HG02588 (cell line): ENCODE data around the gene LILRB2.
"Not testable (repeated sequence)": the region's sequence is repeated elsewhere in the genome, so short reads cannot be mapped to it uniquely, and the experiment has no call there.

Experiments used
- ATAC-seq: cut with Tn5 transposase; IDR thresholded peaks from one replicate; pipeline ENCODE4 v1.9.1; 2021; ENCODE audit warnings: mild to moderate bottlenecking, moderate library complexity; ENCODE audit not compliant: unreplicated experiment

LILRB2 gene

DNA sequence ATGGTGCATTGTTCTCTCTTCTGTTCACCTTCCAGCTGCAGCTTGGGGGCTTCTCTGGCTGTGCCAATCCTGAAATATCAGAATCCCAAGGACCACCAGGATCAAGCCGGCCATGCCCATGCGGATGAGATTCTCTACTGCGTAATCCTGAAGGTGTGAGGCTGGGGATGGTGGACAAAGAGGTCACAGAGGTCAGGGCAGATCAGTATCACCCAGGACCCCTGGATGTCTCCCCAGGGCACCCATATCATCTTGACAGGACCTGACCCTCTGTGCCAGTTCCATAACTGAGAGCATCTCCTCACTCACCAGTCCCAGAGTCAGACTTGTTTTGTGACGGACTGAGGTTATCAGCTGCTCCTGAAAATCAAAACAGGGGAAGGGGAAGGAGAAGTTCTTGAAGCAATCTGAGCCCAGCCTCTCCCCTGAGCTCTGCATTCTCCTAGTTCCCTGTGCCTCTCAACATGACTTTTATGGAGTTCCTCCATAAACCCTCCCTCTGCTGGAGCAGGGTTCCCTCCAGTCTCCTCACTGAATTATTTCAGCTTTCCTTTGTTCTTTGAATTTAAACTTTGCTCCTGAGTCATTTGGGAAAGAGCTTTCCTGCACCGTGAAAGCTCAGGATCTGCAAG, 26.6 kb upstream of the LILRB2 start:
- no peak for ATAC-seq

DNA sequence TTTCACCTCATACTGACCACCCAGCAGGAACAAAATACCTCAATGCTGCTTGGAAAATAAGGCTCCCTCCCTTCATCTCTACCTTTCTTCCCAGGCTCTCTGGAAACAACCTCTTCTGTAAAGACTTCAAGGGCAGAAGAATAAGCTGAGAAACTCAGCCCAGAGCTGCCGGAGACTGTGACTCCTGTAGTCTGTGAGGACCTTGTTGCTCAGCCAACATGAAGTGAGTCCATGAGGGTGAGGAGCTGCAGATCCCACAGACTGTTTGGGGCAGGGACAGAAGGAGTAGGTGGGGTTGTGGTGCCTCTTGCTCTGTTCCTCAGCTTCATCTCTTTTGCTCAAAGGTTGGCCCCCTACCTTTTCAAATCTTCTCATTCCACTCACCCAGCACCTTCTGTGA, 24.2 kb upstream of the LILRB2 start:
- no peak for ATAC-seq

DNA sequence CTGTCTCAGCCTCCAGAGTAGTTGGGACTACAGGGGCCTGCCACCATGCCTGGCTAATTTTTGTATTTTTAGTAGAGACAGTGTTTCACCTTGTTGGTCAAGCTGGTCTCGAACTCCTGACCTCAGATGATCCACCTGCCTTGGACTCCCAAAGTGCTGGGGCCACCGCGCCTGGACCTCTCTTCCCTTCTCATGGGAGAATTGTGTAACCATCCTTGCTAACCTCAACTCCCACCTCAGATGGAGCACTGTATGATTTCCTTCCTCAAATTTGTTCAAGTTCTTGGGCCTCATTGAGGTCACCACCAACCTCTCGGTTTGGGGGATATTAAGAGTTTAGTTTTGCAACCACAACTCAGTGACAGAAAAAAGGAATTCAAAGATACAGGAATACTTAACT, 21.3 kb upstream of the LILRB2 start:
- no peak for ATAC-seq

DNA sequence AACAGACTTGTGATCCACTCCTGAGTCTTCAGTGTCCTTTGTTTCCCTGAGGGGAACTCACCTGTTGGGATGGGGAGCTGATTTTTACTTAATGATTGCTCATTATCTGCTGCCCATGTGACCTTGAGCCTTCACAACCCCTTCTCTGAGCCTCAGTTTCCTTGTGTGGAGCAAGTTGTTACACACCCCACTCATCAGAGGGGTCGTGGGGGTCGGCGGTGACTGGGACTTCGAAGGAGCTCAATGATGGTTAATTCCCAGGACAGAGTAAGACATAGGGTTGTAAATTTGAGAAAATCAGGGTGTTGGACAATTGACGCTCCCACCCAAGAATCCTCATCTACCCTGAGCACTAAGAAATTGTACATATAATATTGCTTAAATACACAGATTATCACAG, 18.6 kb upstream of the LILRB2 start:
- ATAC-seq: no peak

DNA sequence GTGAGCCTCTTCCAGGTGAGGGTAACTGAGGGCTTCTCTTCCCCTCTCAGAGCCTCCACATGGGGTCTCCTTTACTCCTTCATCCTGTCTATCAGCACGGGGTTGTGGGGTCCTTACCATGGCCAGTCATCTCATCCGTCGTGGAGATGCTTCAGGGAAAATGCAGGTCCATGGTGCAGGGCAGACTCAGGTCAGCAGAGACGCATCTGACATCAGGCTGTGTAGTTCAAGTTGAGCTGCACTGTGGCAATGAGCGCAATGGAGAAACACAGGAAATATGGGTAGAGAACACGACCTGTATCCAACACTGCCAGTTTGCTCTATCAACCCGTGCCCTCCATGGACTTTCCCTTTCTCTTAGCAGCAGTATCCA, 18.2 kb upstream of the LILRB2 start:
- no peak for ATAC-seq

DNA sequence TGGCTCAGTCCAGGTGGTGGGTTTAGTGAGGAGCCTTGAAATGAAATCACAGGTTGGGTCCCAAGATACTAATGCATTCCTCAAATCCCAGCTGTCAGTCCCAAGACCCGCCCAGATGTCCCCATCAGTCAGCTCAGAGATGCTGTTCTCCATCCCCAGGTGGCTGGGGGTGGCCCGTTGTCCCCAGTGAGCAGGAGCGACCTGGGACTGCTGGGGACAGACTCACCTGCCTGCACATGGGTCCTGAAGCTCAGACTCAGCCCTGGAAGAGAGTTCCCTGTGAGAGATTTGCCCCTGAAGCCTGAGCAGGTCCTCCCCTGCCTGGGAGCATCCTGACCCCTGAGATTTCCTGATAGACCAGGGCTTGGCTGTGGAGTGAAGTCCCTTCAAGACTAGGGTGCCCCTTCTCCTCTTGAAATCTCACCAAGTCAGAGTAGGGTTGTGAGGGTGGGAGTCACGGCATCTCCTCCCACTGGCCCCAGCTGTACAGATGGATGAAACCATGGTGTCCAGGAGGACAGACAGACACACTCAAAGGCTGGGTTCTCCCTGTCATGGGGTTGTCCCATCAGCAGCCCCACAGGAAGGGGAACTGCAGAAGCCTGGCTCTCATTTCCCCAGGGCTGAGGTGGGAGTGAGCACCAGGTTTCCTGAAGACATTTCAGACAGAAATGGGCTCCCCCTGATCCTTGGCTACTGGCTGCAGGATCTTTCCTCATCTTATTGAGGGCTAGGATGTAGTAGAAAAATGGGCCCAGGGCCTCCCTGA, 17.6 kb upstream of the LILRB2 start:
- no peak for ATAC-seq

DNA sequence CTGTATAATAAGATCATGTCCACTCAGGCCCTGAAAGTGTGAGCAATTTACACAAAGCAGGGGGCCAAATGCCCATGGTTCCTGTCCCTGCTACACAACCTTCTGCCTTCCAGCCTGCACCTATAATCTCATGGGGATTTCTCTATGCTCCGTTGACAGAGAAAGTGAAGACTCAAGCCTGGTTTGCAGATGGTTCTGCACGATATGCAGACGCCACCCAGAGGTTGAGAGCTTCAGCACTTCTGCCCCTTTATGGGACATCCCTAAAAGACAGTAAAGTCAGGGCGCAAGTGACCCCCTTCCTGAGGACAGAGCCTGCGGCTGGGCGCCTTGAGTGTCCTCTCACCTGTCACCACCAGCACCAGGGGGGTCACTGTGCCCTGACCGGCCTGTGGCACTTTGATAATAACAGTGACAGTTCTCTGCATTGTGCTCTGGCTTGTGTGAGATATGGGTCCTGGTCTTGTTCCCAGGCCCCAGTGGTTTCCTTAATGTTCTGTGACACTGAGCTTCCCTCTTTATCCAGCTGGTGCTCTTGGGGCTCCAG, 16.9 kb upstream of the LILRB2 start:
- ATAC-seq: no peak

DNA sequence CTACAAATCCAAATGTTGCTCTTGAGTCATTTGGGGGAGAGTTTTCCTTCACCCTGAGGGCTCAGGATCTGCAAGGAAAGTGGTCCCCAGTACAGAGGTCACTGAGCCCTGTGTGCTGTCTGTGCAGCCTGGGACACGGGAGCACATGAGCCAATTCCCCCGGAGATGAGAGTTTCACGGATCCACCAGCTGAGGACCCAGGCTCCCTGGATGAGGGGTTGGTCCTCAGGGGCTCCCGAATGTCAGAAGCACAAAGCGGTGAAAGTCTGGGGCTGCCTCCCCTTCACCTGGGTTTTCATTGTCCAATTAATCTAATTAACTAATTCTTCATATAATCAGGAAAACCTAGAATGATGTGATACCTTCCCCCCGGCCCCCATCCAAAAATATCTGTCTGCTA, 13.6 kb upstream of the LILRB2 start:
- no peak for ATAC-seq

DNA sequence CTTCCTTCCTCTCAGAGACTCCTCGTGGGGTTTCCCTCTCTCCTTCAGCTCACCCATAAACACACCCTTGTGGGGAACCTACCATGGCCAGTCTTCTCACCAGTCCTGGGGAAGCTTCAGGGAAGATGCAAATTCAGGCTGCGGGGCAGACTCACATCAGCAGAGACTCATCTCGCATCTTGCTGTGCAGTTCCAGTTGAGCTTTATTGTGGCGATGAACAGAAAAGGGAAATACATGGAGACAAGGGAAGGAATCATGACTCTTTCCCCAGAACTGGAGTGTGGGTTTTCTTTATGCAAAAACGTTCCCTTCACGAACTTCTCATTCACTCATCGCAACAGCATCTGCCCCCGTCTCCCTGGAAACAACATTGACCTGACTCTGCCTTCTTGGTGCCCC, 8.2 kb upstream of the LILRB2 start:
- ATAC-seq: not testable (repeated sequence)

DNA sequence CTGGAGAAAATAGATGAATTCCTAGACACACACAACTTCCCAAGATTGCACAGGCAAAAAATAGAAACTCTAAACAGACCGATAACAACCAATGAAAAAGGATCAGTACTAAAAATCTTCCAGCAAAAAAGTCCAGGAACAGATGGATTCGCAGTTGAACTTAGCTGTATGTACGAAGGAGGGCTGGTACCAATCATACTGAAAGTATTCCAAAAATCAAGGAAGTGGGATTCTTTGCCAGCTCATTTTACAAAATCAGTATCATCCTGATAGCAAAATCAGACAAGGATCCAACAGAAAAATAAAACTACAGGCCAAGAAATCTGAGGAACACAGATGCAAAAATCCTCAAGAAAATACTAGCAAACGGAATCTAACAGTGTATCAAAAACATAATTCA, 6.5 kb upstream of the LILRB2 start:
- no peak for ATAC-seq

DNA sequence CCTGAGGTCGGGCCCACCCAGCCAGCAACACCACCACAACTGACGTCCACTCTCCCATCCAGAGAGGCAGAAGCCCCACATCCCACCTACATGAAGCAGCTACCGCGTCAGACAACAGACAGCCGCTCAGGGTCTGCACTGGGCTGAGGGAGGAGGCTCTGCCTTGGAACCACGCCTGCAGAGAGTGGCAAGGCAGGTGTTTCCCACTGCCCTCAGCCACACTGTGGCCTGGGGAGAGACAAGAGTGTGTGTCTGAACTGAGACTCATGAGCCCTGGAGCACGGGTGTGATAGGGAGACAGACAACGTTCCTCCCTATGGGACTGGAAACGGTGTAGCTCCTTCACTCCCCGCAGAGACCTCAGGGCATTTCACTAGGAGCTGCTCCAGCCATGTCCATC, 5.4 kb upstream of the LILRB2 start:
- not testable (repeated sequence) for ATAC-seq

DNA sequence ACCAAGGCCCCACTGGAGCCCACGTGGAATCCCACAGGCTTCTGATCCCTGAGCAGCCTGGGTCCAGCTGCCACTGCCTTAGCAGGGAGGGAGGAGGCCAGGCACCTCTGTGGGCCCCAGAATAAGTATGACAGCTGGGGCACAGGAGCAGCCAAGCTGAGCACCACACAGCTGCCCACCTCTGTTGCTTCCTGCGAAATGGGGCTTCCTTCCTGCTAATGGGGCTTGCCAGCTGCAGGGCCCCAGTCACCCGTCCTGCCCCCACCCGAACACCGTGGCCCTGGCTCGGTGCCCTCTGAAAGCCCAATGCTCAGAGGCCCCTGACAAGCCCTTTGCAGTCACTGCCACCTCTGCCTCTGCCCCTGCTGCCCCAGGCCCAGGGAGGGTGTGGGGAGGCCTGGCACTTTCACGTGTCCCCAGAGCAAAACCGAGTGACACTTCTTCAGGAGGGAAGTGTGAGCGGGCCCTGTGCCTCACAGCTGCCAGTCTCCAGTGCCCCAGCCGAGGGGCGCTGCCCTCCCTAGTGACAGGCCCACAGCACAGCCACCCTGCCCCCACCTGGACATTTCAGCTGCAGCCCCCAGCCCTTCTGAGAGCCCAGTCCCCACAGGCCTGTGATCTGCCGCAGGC, 4.6 kb upstream of the LILRB2 start:
- not testable (repeated sequence) for ATAC-seq

DNA sequence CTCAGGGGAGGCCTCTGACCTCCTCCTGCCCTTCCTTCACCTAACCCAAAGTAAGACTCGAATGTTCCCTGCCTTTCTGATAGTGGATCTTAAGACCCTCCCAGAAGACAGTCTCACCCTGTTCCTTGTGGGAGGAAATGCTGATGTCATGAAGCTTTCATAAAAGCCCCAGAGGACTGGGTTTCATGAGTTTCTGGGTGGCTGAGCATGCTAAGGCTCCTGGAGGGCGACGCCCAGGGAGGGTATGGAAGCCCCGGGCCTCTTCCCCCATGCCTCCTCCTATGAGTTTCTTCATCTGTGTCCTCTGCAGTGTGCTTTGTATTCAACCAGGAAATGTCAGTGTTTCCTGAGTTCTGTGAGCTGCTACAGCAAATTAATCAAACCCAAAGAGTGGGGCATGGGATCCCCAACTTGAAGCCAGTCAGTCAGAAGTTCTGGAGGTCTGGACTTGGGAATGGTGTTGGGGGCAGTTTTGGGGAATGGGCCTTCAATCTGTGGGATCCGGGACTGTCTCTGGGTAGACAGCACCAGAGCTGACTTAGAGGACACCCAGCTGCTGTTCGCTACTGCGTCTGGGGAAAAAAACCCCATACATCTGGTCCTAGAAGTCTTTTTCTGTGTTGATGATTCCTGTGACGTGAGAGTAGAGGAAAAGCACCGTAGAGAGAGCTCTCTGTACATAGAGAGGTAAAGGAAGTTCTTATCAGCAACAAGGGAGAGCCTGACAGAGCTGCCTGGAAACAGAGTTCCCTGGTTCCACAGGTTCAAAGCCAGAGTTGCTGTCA, 2.0 kb upstream of the LILRB2 start:
- no peak for ATAC-seq

DNA sequence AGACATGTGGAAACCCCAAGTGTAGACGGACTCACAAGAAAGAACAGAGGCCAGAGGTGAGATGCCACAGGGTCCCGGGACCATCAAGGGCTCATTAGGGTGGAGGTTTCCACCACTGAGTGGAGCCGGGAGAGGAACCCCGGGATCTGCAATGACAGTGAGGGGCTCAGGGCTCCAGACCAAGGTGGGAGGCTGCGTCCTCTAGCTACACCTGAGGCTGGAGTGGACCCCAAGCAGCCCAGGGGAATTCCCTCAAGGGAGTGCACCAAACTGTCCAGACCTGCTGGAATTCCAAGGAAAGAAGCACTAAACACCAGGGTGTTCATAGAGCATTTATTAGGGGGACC, 792 bp upstream of the LILRB2 start:
- not testable (repeated sequence) for ATAC-seq

DNA sequence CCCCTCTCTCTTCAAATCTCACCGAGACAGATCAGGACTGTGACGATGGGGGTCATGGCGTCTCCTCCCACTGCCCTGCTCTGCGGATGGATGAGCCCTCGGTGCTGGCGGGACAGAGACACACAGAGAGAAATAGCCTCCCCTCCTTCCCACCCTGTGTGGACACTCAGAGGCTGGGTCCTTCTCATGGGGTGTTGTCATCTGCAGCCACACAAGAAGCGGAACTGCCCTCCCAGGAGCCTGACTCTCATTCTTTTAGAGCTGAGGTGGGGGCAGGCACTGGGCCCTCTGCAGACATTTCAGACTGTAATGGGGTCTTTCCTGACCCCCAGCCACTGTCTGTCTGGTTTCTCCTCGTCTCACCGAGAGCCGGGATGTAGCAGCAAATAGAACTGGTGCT, 469 bp downstream of the LILRB2 start:
- ATAC-seq: not testable (repeated sequence)

DNA sequence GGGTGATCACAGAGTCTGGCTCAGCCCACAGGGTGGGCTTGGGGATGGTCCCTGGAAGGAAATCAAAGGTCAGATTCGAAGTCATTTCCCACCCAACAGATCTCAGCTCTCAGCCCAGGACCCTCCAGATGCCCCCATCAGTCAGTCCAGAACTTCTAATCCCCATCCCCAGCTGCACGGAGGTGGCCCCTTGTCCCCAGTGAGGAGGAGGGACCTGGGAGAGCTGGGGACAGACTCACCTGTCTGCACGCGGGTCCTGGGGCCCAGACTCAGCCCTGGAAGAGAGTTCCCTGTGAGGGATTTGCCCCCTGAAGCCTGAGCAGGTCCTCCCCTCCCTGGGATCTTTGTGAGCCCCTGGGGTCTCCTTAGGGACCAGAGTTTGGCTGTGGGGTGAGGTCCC, 885 bp downstream of the LILRB2 start:
- ATAC-seq: not testable (repeated sequence)

DNA sequence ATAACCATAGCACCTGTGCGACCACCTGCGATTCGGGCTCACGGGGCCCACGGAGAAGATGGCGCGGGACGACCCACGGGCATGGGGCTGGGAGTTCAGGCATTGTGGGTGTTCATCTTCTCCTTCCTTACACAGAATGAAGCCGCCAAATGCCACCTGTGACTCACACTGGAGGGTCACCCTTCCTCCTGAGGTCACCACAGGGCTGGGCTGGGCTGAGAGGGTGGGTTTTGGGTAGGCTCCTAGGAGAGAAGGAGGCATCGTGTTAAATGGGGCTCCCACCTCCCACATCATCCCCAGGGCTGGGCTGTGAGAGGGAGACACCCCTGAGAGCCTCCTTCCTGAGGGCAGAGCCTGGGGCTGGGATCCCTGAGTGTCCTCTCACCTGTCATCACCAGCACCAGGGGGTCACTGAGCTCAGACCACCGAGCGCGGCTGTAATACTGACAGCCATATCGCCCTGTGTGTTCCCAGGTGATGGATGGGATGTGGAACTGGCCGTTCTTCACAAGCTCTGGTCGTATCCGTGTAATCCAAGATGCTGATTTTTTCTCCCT, 1.4 kb downstream of the LILRB2 start:
- ATAC-seq: no peak

DNA sequence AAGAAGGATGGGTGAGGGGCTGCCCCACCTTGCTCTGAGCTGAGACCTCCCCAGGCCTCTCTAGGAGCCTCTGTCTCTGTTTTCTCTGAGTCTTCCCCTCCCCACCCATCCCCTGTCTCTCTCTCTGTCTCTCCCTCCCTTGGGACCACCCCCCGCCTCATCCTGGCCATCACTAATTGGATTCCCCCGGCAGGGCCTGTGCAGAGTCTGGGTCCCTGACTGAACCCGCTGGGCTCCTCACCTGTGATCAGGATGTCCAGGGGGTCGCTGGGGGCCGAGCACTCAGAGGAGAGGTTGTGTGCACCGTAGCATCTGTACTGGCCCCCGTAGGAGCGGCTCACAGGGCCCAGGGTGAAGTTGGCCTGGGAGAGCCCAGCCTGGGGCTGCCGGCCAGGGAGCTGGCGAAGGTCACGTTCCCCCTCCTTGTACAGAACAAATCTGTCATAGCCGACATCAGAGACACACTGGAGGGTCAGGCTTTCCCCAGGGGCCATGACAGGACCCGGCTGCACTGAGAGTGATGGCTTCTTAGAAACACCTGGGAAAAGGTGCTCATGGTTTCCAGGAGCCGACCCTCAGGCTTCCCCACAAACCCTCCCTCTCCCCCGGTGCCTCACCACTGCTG, 2.2 kb downstream of the LILRB2 start:
- ATAC-seq: not testable (repeated sequence)

DNA sequence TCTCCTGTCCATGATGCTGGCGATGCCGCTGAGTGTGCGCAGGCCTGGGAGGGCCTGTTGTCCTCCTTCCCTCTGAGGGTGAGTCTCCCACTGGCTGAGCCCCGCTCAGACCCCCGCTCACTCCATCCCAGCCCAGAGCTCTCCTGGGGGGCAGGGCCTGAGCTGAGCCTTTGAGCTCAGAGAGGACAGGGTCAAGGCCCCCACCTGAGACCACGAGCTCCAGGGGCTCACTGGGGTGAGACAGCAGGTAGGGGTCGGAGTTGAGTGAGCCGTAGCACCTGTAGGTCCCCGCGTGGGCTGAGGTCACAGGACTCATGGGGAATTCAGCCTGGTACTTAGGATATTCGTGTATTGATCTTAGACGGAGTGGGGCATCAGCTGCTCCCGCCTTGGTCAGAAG, 2.9 kb downstream of the LILRB2 start:
- ATAC-seq: not testable (repeated sequence)

DNA sequence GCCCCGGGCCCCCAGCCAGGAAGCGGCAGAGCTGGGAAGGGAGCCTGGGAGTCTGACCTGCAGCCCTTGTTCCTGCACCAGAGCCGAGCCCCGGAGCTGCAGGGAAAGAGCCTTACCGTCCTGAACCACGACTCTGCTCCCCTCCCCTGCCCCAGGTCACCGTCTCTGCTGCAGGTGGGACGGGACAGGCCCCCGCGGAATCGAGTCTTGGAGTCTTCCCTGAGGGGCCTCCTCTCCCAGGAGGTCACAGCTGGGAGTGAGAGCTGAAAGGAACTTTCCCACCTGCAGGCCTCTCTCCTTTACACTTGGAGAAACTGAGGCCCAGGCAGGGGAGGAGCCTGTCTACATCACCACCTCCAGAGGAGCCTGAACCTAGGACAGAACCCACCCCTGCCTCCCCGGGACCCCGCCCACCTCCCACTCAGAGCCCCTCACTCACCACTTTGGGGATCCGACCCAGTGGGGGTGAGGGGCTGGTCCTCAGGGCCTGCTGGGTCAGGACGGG, 3.7 kb downstream of the LILRB2 start:
- not testable (repeated sequence) for ATAC-seq
